ENCODE measurements around the gene THTPA. TPM values are rescaled to one million over a fixed set of nuclear protein-coding genes. Genes with fewer than 3 reads are reported as not detected.
A peak's percentile ranks its signal among the peaks of the same experiment; 100 is the strongest.

THTPA gene
- total and polyA plus RNA-seq, 2 of the 13 experiments (the other 11 are each of a cell fraction or from before 2014, with no cell fraction given): 7.4 to 8.7 TPM

DNA sequence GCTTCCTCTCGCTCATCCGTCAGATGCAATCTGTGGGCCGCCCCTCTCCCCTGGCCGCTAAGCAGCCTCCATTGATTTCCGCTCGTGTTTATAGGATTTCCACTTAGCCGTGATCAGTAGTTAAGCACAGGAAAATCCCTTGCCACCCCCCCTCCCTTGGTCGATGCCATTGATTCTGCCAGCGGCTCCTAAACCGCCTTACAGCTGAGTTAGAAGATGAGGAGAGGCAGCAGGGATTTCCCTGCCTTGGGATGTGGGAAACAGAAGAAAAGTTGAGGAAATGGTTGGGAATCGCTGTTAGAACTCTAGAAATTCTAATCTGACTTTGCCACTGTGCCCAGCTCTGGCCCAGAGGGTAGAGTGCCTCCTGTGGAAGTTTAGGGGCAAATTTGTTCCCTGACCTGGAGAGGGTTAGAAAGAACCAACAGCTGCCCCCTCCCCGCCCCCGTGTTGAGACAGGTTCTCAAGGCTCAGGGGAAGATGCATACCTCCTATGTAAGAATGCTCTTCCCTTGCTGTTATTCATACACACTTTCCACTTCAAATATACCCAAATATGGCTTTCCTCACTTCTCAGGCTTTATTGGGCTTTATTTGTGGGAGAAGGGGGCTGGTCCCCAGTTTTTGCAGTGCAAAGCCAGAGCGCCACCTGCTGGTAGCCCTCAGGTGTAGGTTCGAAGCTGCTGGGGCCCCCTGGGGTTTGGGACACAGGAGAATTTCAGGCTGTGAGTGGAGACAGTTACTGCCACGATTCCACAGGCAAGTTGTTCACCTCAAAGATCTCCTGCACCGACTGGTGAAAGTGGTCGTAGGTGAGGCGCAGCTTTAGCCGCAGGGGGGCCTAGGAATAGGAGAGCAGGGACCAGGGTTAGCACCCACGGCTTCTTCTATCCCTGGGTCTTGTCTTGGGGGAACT, 3.2 kb downstream of the THTPA start (continued):
- TF ChIP-seq ZKSCAN8 (CRISPR knock-in tag; IDR thresholded peaks at IDR 0.05; ENCODE audit: borderline replicate concordance) (no peak; the same call in 1 of the 2 replicates), ZNF430 (CRISPR knock-in tag; IDR thresholded peaks at IDR 0.05) (no peak), JUND (CRISPR knock-in tag; IDR thresholded peaks at IDR 0.05) (no peak), ZFY (CRISPR knock-in tag; IDR thresholded peaks at IDR 0.05) (no peak; the same call in 1 of the 2 replicates), PRPF4 (IDR thresholded peaks at IDR 0.05; ENCODE audit: low read depth, low read length, poor library complexity, severe bottlenecking) (no peak), SALL2 (CRISPR knock-in tag; IDR thresholded peaks at IDR 0.05) (no peak), KDM3A (CRISPR knock-in tag; IDR thresholded peaks at IDR 0.05; ENCODE audit: low read depth) (0 out of 2 replicates have a peak, but pooled peaks have one; percentile 17), ZNF101 (CRISPR knock-in tag; IDR thresholded peaks at IDR 0.05; ENCODE audit: borderline replicate concordance, low read depth) (no peak), TGIF2 (CRISPR knock-in tag; IDR thresholded peaks at IDR 0.05) (no peak), FOXA1 (IDR thresholded peaks at IDR 0.05) (no peak), FOXA1 (CRISPR knock-in tag; IDR thresholded peaks at IDR 0.05) (no peak), RARA (CRISPR knock-in tag; IDR thresholded peaks at IDR 0.05) (no peak), FOXJ3 (CRISPR knock-in tag; IDR thresholded peaks at IDR 0.05; ENCODE audit: borderline replicate concordance) (no peak), ZNF367 (CRISPR knock-in tag; IDR thresholded peaks at IDR 0.05; ENCODE audit: borderline replicate concordance) (no peak), ZNF850 (CRISPR knock-in tag; conservative IDR thresholded peaks at IDR 0.05) (no peak), ZFP82 (CRISPR knock-in tag; IDR thresholded peaks at IDR 0.05; ENCODE audit: borderline replicate concordance) (no peak), ZNF446 (CRISPR knock-in tag; IDR thresholded peaks at IDR 0.05) (no peak), CEBPB (IDR thresholded peaks at IDR 0.05; ENCODE audit: borderline replicate concordance, low read depth, low read length) (no peak), FOXP1 (IDR thresholded peaks at IDR 0.05) (no peak), FOXP1 (CRISPR knock-in tag; IDR thresholded peaks at IDR 0.05) (no peak), ZNF776 (CRISPR knock-in tag; IDR thresholded peaks at IDR 0.05) (0 out of 2 replicates have a peak, but pooled peaks have one; percentile 65), ZKSCAN1 (IDR thresholded peaks at IDR 0.05; ENCODE audit: low read length) (no peak), PPARG (CRISPR knock-in tag; conservative IDR thresholded peaks at IDR 0.05) (0 out of 2 replicates have a peak, but pooled peaks have one; percentile 38), KLF15 (CRISPR knock-in tag; IDR thresholded peaks at IDR 0.05; ENCODE audit: borderline replicate concordance) (no peak), ATRX (CRISPR knock-in tag; IDR thresholded peaks at IDR 0.05; ENCODE audit: borderline replicate concordance) (peak; percentile 12; the same call in 1 of the 2 replicates), TBX3 (IDR thresholded peaks at IDR 0.05; ENCODE audit: borderline replicate concordance) (no peak), SIN3B (IDR thresholded peaks at IDR 0.05; ENCODE audit: low read length) (no peak), ZBTB8A (CRISPR knock-in tag; IDR thresholded peaks at IDR 0.05; ENCODE audit: borderline replicate concordance, low read depth) (no peak), TEAD2 (CRISPR knock-in tag; IDR thresholded peaks at IDR 0.05) (no peak)
- TF ChIP-seq, protein P1, sequence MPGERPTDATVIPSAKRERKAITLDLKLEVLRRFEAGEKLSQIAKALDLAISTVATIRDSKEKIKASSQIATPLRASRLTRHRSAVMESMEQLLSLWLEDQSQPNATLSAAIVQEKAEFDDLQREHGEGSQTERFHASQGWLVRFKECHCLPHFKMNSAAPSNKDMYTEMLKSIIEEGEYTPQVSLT (CRISPR knock-in tag; IDR thresholded peaks at IDR 0.05; ENCODE audit: borderline replicate concordance, low read depth): no peak; the same call in 1 of the 2 replicates
- TF ChIP-seq, protein P2, sequence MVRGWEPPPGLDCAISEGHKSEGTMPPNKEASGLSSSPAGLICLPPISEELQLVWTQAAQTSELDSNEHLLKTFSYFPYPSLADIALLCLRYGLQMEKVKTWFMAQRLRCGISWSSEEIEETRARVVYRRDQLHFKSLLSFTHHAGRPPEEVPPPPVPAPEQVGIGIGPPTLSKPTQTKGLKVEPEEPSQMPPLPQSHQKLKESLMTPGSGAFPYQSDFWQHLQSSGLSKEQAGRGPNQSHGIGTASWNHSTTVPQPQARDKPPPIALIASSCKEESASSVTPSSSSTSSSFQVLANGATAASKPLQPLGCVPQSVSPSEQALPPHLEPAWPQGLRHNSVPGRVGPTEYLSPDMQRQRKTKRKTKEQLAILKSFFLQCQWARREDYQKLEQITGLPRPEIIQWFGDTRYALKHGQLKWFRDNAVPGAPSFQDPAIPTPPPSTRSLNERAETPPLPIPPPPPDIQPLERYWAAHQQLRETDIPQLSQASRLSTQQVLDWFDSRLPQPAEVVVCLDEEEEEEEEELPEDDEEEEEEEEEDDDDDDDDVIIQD (CRISPR knock-in tag; IDR thresholded peaks at IDR 0.05; ENCODE audit: low read depth): no peak

Data from HepG2 (cell line).